Colonic mucosa (tissue), 4 donors: ENCODE data around the gene PALD1. TPM values are rescaled to one million over a fixed set of nuclear protein-coding genes. Genes with fewer than 3 reads are reported as not detected.

ENCODE experiments used
- DNase-seq: peaks from one replicate; pipeline ENCODE4 v3.0.0-alpha.2; 2020
- H3K27ac ChIP-seq: fragments of 200-600 bp; one replicate; pipeline ENCODE4 v1.8.0; 2021
- H3K27me3 ChIP-seq: fragments of 200-600 bp; one replicate; pipeline ENCODE4 v1.8.0; 2021
- H3K36me3 ChIP-seq: fragments of 200-600 bp; one replicate; pipeline ENCODE4 v1.8.0; 2021
- H3K4me1 ChIP-seq: fragments of 200-600 bp; one replicate; pipeline ENCODE4 v1.8.0; 2021; ENCODE audit warnings: mild to moderate bottlenecking
- H3K4me3 ChIP-seq: fragments of 200-600 bp; one replicate; pipeline ENCODE4 v1.8.0; 2021
- H3K9ac ChIP-seq, 2 donors: one replicate each; pipeline ENCODE4 v1.7.0; 2013; ENCODE audit warnings: control low read depth in 2 of 2, low read depth in 2 of 2, low read length in 2 of 2
- H3K9me3 ChIP-seq: fragments of 200-600 bp; one replicate; pipeline ENCODE4 v1.8.0; 2021
- intact Hi-C: fragments of 100-400 bp; cut with DNase I; formaldehyde crosslinking; loops from one replicate; pipeline ENCODE4 v1.14.1; 2022
- total RNA-seq, 2 donors: library from RNA; stranded (reverse); fragmentation: NEBNext Ultra II Directional in 1 of 2; extraction: Animal tissue kit (Norgen Biotek cat#: 25700) in 1 of 2; gene quantifications; one replicate each; pipeline ENCODE4 v1.2.1, GENCODE V29; 2021
- TF ChIP-seq, protein P1 (sequence below): fragments of 200-600 bp; IDR thresholded peaks from one replicate; pipeline ENCODE4 v1.8.0; 2022; ENCODE audit warnings: antibody characterized with exemption, mild to moderate bottlenecking
- donor health status: healthy.
- donor health status: DM: no; HTN: no; CAD: no.
- donor health status: DM: no; HTN: no; CAD: no.

PALD1 gene
- total RNA-seq, 2 donors from 2014 or later, result 1.3 to 2.5 TPM

DNA sequence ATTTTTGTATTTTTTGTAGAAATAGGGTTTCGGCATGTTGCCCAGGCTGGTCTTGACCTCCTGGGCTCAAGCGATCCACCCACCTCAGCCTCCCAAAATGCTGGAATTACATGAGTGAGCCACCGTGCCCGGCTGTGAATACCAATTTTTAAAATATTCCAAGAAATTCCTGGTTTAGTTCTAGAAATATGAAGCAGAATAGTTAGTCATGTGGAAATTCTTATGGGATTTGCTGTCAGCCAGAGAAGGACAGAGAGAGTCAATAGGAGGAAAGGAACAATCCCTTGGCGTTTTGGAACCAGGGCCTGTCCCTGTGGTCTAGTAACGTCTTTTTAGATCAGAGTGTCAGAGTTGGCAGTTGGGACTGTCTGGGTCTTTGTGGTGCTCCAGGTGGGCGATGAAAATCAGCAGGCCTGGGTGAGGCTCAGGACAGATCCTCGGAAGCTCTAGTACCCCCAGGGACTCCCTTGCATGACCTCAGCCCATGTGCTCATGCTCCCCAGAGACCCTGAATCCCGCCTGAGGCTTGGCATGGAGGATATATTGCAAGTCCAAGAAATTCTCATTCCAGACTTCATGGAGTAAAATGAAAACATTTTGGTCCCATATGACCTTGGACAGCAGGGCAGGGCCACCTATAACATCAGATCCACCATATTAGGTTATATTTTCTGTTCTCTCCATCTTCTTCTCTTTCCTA, 44.8 kb upstream of the PALD1 start:
- DNase-seq, result no peak
- intact Hi-C loops, result no loop called here
- TF ChIP-seq, protein P1, sequence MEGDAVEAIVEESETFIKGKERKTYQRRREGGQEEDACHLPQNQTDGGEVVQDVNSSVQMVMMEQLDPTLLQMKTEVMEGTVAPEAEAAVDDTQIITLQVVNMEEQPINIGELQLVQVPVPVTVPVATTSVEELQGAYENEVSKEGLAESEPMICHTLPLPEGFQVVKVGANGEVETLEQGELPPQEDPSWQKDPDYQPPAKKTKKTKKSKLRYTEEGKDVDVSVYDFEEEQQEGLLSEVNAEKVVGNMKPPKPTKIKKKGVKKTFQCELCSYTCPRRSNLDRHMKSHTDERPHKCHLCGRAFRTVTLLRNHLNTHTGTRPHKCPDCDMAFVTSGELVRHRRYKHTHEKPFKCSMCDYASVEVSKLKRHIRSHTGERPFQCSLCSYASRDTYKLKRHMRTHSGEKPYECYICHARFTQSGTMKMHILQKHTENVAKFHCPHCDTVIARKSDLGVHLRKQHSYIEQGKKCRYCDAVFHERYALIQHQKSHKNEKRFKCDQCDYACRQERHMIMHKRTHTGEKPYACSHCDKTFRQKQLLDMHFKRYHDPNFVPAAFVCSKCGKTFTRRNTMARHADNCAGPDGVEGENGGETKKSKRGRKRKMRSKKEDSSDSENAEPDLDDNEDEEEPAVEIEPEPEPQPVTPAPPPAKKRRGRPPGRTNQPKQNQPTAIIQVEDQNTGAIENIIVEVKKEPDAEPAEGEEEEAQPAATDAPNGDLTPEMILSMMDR, result no peak
- H3K4me3 ChIP-seq, result no peak overlapping the region
- no peaks in the 10 kb centered on the region for H3K36me3 ChIP-seq
- no peaks in the 10 kb centered on the region for H3K4me1 ChIP-seq
- H3K27me3 ChIP-seq, result no peaks in the 10 kb centered on the region
- H3K27ac ChIP-seq, result no peak overlapping the region
- no peak overlapping the region for H3K9ac ChIP-seq
- H3K9me3 ChIP-seq, result no peaks in the 10 kb centered on the region

GRCh38 chr10:70435241-70436085, 43.1 kb upstream of the PALD1 start:
- Histone ChIP-seq H3K36me3 (no peaks in the 10 kb centered on the region), H3K9ac (no peak overlapping the region), H3K27me3 (peaks cover 16% of the 10 kb centered on the region), H3K9me3 (no peaks in the 10 kb centered on the region), H3K4me1 (peaks cover 2% of the 10 kb centered on the region), H3K4me3 (no peak overlapping the region), H3K27ac (no peak overlapping the region)
- no peak for DNase-seq
- TF ChIP-seq, protein P1, result no peak
- intact Hi-C loops, result no loop called here

- H3K27ac ChIP-seq, result no peak overlapping the region
- no peak for DNase-seq
- H3K9ac ChIP-seq, result no peak overlapping the region
- TF ChIP-seq, protein P1, result no peak
- no peaks in the 10 kb centered on the region for H3K36me3 ChIP-seq
- H3K9me3 ChIP-seq, result no peaks in the 10 kb centered on the region
- peaks cover 12% of the 10 kb centered on the region for H3K4me1 ChIP-seq
- intact Hi-C loops, result no loop called here
- peaks cover 33% of the 10 kb centered on the region for H3K27me3 ChIP-seq
- no peak overlapping the region for H3K4me3 ChIP-seq
These were observed 40.8 kb upstream of the PALD1 start for GRCh38 chr10:70437721-70438120.

- Histone ChIP-seq H3K9me3 (no peaks in the 10 kb centered on the region), H3K36me3 (no peaks in the 10 kb centered on the region), H3K9ac (no peak overlapping the region), H3K27me3 (peaks cover 33% of the 10 kb centered on the region), H3K4me3 (peak overlapping the region; percentile 13), H3K4me1 (peaks cover 12% of the 10 kb centered on the region), H3K27ac (no peak overlapping the region)
- intact Hi-C loops, result no loop called here
- TF ChIP-seq, protein P1, result no peak
- no peak for DNase-seq
These were observed 38.0 kb upstream of the PALD1 start for GRCh38 chr10:70440296-70441160.
